ENCODE results near the gene ANKRD40CL.

GRCh38 chr17:50762177-50762576 is 5.1 kb downstream of the ANKRD40CL start:
- no peak for TF ChIP-seq CTCF (conservative IDR thresholded peaks at IDR 0.05; ENCODE audit: low read length)
- TF ChIP-seq EZH2phosphoT487 (IDR thresholded peaks at IDR 0.05; ENCODE audit: borderline replicate concordance): no peak
